Urinary bladder (tissue), 4 donors: Measurements from ENCODE around the gene CMBL. TPM values are rescaled to one million over a fixed set of nuclear protein-coding genes. Genes with fewer than 3 reads are reported as not detected.

Source experiments
- DNase-seq: peaks from one replicate; pipeline ENCODE4 v3.0.0-alpha.2; 2015; ENCODE audit errors: extremely low spot score
- H3K27ac ChIP-seq: one replicate; pipeline ENCODE4 v1.5.1; 2013; ENCODE audit warnings: low read depth, mild to moderate bottlenecking, moderate library complexity
- H3K36me3 ChIP-seq: one replicate; pipeline ENCODE4 v1.6.1; 2013; ENCODE audit warnings: mild to moderate bottlenecking, moderate library complexity; ENCODE audit not compliant: insufficient read depth
- H3K4me1 ChIP-seq: one replicate; pipeline ENCODE4 v1.6.1; 2013; ENCODE audit warnings: mild to moderate bottlenecking, moderate library complexity; ENCODE audit not compliant: insufficient read depth
- H3K4me3 ChIP-seq: one replicate; pipeline ENCODE4 v1.5.1; 2013; ENCODE audit warnings: low read depth, low read length
- WGBS: extraction: QIAGEN DNeasy Blood & Tissue Kit; methylation state at CpG from one replicate; pipeline ENCODE4 v1.1.7; 2013; 5-methylcytosine and 5-hydroxymethylcytosine counted together
- polyA plus RNA-seq: library from polyadenylated mRNA; stranded (reverse); fragments of 200-250 nt; gene quantifications from one replicate; pipeline ENCODE4 v1.2.3, GENCODE V29; 2013
- small RNA-seq: library from RNA; depleted of rRNA; stranded (forward); fragments of <200 nt; gene quantifications from one replicate; pipeline ENCODE3, GENCODE V24; 2014
- total RNA-seq: library from RNA; depleted of rRNA; stranded (reverse); fragments of >200 nt; gene quantifications from one replicate; pipeline ENCODE4 v1.2.3, GENCODE V29; 2014
- donor health status: healthy with polysubstance abuse.
- donor health status: healthy.

CMBL gene
- total and polyA plus RNA-seq, 2 donors, result 17.2 to 28.2 TPM

- no peak for DNase-seq
- no peak overlapping the region for H3K27ac ChIP-seq
- H3K36me3 ChIP-seq, result peaks cover 4% of the 10 kb centered on the region
- H3K4me1 ChIP-seq, result no peaks in the 10 kb centered on the region
- WGBS, result 92% methylated on average over 7 of the region's 7 CpGs
- H3K4me3 ChIP-seq, result no peak overlapping the region
Observed at GRCh38 chr5:10233011-10233410, 74.7 kb downstream of the CMBL start.

GRCh38 chr5:10232386-10232785 lies 75.3 kb downstream of the CMBL start:
- WGBS, result 97% methylated on average over 9 of the region's 9 CpGs
- Histone ChIP-seq H3K4me1 (no peaks in the 10 kb centered on the region), H3K4me3 (no peak overlapping the region), H3K27ac (no peak overlapping the region), H3K36me3 (peaks cover 4% of the 10 kb centered on the region)
- DNase-seq, result no peak

GRCh38 chr5:10229306-10230048 lies 78.2 kb downstream of the CMBL start:
- H3K4me3 ChIP-seq, result no peak overlapping the region
- no peaks in the 10 kb centered on the region for H3K4me1 ChIP-seq
- no peak for DNase-seq
- no peaks in the 10 kb centered on the region for H3K36me3 ChIP-seq
- H3K27ac ChIP-seq, result no peak overlapping the region
- WGBS, result 84% methylated on average over 11 of the region's 11 CpGs

GRCh38 chr5:10228288-10228687 lies 79.4 kb downstream of the CMBL start:
- 95% methylated on average over 1 of the region's 1 CpG for WGBS
- H3K4me1 ChIP-seq, result no peaks in the 10 kb centered on the region
- no peaks in the 10 kb centered on the region for H3K36me3 ChIP-seq
- H3K4me3 ChIP-seq, result no peak overlapping the region
- no peak overlapping the region for H3K27ac ChIP-seq
- no peak for DNase-seq

Small RNA genes lying within 50 kb of the gene (small RNA-seq; reads per million reads assigned to genes)
- not detected for gene RF00019

Other genes starting within 250 kb of the CMBL start
- 40.1 TPM for gene ATPSCKMT, start 58.0 kb downstream of the CMBL start, total RNA-seq
- 13.9 TPM for gene ATPSCKMT, start 58.0 kb downstream of the CMBL start, polyA plus RNA-seq
- 173 TPM for gene CCT5, start 57.6 kb downstream of the CMBL start, total RNA-seq
- 148 TPM for gene CCT5, start 57.6 kb downstream of the CMBL start, polyA plus RNA-seq
- gene MARCHF6, start 45.8 kb upstream of the CMBL start, total RNA-seq, result 165 TPM
- gene MARCHF6, start 45.8 kb upstream of the CMBL start, polyA plus RNA-seq, result 39.0 TPM
- 0.26 TPM for gene ROPN1L, start 134.0 kb upstream of the CMBL start, total RNA-seq
- gene ROPN1L, start 134.0 kb upstream of the CMBL start, polyA plus RNA-seq, result 0.72 TPM